Adipocyte (in vitro differentiated cells): ENCODE results near the gene SLC22A1.

Experiments
- DNase-seq: peaks from one replicate; pipeline ENCODE4 v3.0.0-alpha.2; 2015; ENCODE audit warnings: low read depth
- H3K27me3 ChIP-seq: replicated peaks from 2 replicates; pipeline ENCODE4 v1.7.0; 2013; ENCODE audit warnings: mild to moderate bottlenecking, low read length, moderate library complexity; ENCODE audit not compliant: control insufficient read depth, insufficient read depth
- H3K36me3 ChIP-seq: 2 replicates; pipeline ENCODE4 v1.7.0; 2013; ENCODE audit warnings: low read length, mild to moderate bottlenecking, moderate library complexity; ENCODE audit not compliant: control insufficient read depth, insufficient read depth, severe bottlenecking
- H3K4me1 ChIP-seq: 2 replicates; pipeline ENCODE4 v1.7.0; 2013; ENCODE audit warnings: mild to moderate bottlenecking, low read length, moderate library complexity; ENCODE audit not compliant: control insufficient read depth, insufficient read depth
- H3K4me3 ChIP-seq: 2 replicates; pipeline ENCODE4 v1.7.0; 2013; ENCODE audit warnings: mild to moderate bottlenecking, low read length, moderate library complexity
- H3K9ac ChIP-seq: 2 replicates; pipeline ENCODE4 v1.7.0; 2013; ENCODE audit warnings: mild to moderate bottlenecking, low read length, moderate library complexity
- H3K9me3 ChIP-seq: 2 replicates; pipeline ENCODE4 v1.7.0; 2013; ENCODE audit warnings: mild to moderate bottlenecking, low read length, moderate library complexity; ENCODE audit not compliant: control insufficient read depth

SLC22A1 gene

GRCh38 chr6:160095146-160095845 lies 26.3 kb upstream of the SLC22A1 start:
- H3K36me3 ChIP-seq = peaks cover 82% of the 10 kb centered on the region
- no peak for DNase-seq
- H3K4me3 ChIP-seq = no peak overlapping the region
- H3K27me3 ChIP-seq = no peaks in the 10 kb centered on the region
- no peak overlapping the region for H3K9ac ChIP-seq
- no peaks in the 10 kb centered on the region for H3K4me1 ChIP-seq
- no peaks in the 10 kb centered on the region for H3K9me3 ChIP-seq

GRCh38 chr6:160101277-160102205 lies 20.1 kb upstream of the SLC22A1 start:
- Histone ChIP-seq H3K9me3 (no peaks in the 10 kb centered on the region), H3K27me3 (no peaks in the 10 kb centered on the region), H3K4me1 (no peaks in the 10 kb centered on the region), H3K4me3 (no peak overlapping the region), H3K36me3 (peaks cover 68% of the 10 kb centered on the region), H3K9ac (no peak overlapping the region)
- no peak for DNase-seq

- H3K9ac ChIP-seq = no peak overlapping the region
- peaks cover 62% of the 10 kb centered on the region for H3K36me3 ChIP-seq
- no peak overlapping the region for H3K4me3 ChIP-seq
- no peak for DNase-seq
- H3K4me1 ChIP-seq = no peaks in the 10 kb centered on the region
- H3K27me3 ChIP-seq = no peaks in the 10 kb centered on the region
- H3K9me3 ChIP-seq = no peaks in the 10 kb centered on the region
Measured at GRCh38 chr6:160102399-160102798, 19.2 kb upstream of the SLC22A1 start.

- H3K9ac ChIP-seq = no peak overlapping the region
- H3K4me1 ChIP-seq = no peaks in the 10 kb centered on the region
- no peak overlapping the region for H3K4me3 ChIP-seq
- H3K9me3 ChIP-seq = no peaks in the 10 kb centered on the region
- no peaks in the 10 kb centered on the region for H3K27me3 ChIP-seq
- H3K36me3 ChIP-seq = peaks cover 62% of the 10 kb centered on the region
- peak; percentile 17 for DNase-seq
Measured at GRCh38 chr6:160102956-160103824, 18.4 kb upstream of the SLC22A1 start.

GRCh38 chr6:160103825-160104100 lies 17.9 kb upstream of the SLC22A1 start:
- Histone ChIP-seq H3K27me3 (no peaks in the 10 kb centered on the region), H3K9ac (no peak overlapping the region), H3K4me1 (no peaks in the 10 kb centered on the region), H3K9me3 (no peaks in the 10 kb centered on the region), H3K36me3 (peaks cover 59% of the 10 kb centered on the region), H3K4me3 (no peak overlapping the region)
- no peak for DNase-seq

GRCh38 chr6:160104821-160105517 lies 16.6 kb upstream of the SLC22A1 start:
- Histone ChIP-seq H3K9me3 (no peaks in the 10 kb centered on the region), H3K36me3 (peaks cover 66% of the 10 kb centered on the region), H3K27me3 (no peaks in the 10 kb centered on the region), H3K4me1 (no peaks in the 10 kb centered on the region), H3K9ac (no peak overlapping the region), H3K4me3 (no peak overlapping the region)
- no peak for DNase-seq

- H3K9ac ChIP-seq = no peak overlapping the region
- no peak overlapping the region for H3K4me3 ChIP-seq
- H3K36me3 ChIP-seq = peaks cover 73% of the 10 kb centered on the region
- H3K9me3 ChIP-seq = no peaks in the 10 kb centered on the region
- no peaks in the 10 kb centered on the region for H3K4me1 ChIP-seq
- no peak for DNase-seq
- H3K27me3 ChIP-seq = no peaks in the 10 kb centered on the region
Measured at GRCh38 chr6:160106010-160106409, 15.6 kb upstream of the SLC22A1 start.

GRCh38 chr6:160106701-160107100 lies 14.9 kb upstream of the SLC22A1 start:
- no peak overlapping the region for H3K4me3 ChIP-seq
- no peaks in the 10 kb centered on the region for H3K4me1 ChIP-seq
- H3K9ac ChIP-seq = no peak overlapping the region
- peaks cover 73% of the 10 kb centered on the region for H3K36me3 ChIP-seq
- H3K9me3 ChIP-seq = no peaks in the 10 kb centered on the region
- DNase-seq = no peak
- no peaks in the 10 kb centered on the region for H3K27me3 ChIP-seq

- no peak overlapping the region for H3K9ac ChIP-seq
- no peaks in the 10 kb centered on the region for H3K9me3 ChIP-seq
- no peaks in the 10 kb centered on the region for H3K4me1 ChIP-seq
- peaks cover 69% of the 10 kb centered on the region for H3K36me3 ChIP-seq
- H3K4me3 ChIP-seq = no peak overlapping the region
- DNase-seq = no peak
- no peaks in the 10 kb centered on the region for H3K27me3 ChIP-seq
Measured at GRCh38 chr6:160108077-160108476, 13.5 kb upstream of the SLC22A1 start.

GRCh38 chr6:160110586-160111123 lies 11.0 kb upstream of the SLC22A1 start:
- peaks cover 47% of the 10 kb centered on the region for H3K36me3 ChIP-seq

More at GRCh38 chr6:160110586-160111123, 11.0 kb upstream of the SLC22A1 start:
- Histone ChIP-seq H3K4me1 (no peaks in the 10 kb centered on the region), H3K4me3 (no peak overlapping the region), H3K9me3 (no peaks in the 10 kb centered on the region), H3K9ac (no peak overlapping the region), H3K27me3 (no peaks in the 10 kb centered on the region)
- peak; percentile 23 for DNase-seq
